Stimulated activated CD8-positive, alpha-beta memory T cell treated with anti-CD3 and anti-CD28 coated beads, Interleukin-12 subunit alpha, Interleukin-12 subunit beta, amount 100 ng/mL, for 1 hour (primary cell): Measurements from ENCODE around the gene SIGMAR1.

Experiments used
- DNase-seq: peaks from one replicate; pipeline ENCODE4 v3.0.0-alpha.2; 2020; ENCODE audit warnings: low read depth

SIGMAR1 gene

GRCh38 chr9:34603610-34604231, 33.9 kb downstream of the SIGMAR1 start:
- peak; percentile 70 for DNase-seq

GRCh38 chr9:34601937-34602573, 35.5 kb downstream of the SIGMAR1 start:
- no peak for DNase-seq

GRCh38 chr9:34600908-34601307, 36.7 kb downstream of the SIGMAR1 start:
- DNase-seq, result no peak

GRCh38 chr9:34599546-34599945, 38.0 kb downstream of the SIGMAR1 start:
- DNase-seq, result no peak

DNA sequence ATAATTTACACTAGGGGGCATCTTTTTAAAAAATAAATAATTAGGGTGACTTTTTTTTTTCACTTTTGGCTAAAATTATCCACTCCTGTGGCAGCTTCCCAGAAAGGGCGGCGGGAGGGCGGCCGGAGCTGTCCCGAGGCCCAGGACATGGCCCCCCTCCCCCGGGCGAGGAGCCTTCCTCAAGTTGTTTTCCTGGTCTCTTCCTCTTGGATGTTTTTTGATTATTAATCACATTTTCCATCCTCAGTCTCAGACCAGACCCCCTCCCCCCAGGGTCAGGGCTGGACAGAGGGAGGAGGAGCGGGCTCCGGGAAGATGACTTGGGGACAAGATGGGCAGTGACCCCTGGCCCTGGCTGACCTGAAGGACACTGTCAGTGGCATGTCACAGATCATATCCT, 43.4 kb downstream of the SIGMAR1 start:
- no peak for DNase-seq

- no peak for DNase-seq
These were observed 44.5 kb downstream of the SIGMAR1 start for GRCh38 chr9:34592895-34593601.

DNA sequence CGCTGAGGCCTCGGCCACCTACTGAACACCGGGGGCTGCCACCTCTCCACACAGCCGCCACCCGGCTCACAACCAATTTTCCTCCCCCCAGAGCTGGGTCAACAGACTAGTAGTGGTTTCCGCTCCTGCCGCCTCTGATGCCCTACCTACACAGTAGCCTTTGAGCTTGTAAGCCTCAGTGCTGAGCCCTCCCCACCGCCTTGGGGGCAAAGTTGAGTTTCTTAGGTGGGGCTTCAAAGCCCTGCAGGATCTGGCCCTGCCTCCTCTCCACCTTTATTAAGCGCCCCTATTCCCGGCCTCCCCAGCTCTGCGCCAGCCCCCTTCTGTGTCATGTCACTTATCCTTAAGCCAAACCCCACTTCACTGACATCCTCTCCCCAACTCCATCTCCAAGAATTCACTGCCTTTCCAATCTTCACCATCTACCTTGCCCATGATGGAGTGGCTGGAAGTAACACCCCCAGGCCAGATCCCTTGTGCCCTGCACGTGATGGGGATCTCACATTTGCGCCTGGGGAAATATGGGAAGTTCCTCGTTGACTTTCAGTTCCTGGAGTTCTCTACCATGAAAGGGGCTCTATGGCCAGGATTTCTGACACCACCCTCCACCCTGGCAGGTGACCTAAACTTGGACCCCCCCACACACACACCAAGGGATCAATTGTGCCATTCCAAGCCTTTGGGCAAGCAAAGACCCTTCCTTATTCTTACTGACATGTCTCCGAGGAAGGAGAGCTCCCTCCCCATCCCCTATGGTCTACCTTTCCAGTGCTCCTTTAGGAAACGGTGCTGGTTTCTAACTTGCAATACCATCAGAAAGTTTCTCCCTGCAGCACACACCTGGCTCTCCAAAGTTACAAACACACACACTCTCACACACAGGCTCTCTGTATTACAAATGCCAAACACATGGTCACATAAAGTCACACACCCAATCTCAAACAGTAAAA, 45.4 kb downstream of the SIGMAR1 start:
- DNase-seq, result no peak

DNA sequence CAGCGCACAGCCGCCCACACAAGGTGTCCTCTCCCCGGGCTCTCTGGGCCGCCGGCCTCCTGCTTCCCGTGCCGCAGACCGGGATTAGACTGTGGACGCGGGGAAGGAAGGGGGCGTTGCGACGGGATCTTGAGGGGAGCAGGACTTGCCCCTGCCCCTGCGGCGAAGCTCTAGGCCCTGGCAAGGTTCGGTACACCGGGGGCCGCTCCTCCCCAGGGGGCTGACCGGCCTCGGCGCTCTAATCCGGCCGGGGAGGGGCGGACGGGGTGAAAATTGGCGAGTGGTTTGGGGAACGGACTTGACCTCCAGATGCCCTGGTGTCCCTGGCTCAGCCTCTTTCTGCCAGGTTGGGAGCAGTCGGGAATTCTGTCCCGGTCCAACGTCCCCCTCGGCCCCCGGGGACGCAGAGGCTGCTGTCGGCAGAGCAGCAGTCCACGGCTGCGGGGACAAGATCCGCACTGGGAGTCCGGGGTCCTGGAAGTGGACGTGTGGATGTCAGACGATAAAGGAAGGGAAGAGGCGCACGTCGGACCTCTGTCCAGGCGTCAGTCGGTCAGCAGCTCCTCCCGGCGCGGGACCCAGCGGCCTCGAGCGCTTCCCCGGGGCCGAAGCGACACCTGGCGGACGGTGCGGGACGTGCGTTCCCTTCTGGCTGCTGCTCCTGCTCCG, 46.2 kb downstream of the SIGMAR1 start:
- peak; percentile 66 for DNase-seq

DNA sequence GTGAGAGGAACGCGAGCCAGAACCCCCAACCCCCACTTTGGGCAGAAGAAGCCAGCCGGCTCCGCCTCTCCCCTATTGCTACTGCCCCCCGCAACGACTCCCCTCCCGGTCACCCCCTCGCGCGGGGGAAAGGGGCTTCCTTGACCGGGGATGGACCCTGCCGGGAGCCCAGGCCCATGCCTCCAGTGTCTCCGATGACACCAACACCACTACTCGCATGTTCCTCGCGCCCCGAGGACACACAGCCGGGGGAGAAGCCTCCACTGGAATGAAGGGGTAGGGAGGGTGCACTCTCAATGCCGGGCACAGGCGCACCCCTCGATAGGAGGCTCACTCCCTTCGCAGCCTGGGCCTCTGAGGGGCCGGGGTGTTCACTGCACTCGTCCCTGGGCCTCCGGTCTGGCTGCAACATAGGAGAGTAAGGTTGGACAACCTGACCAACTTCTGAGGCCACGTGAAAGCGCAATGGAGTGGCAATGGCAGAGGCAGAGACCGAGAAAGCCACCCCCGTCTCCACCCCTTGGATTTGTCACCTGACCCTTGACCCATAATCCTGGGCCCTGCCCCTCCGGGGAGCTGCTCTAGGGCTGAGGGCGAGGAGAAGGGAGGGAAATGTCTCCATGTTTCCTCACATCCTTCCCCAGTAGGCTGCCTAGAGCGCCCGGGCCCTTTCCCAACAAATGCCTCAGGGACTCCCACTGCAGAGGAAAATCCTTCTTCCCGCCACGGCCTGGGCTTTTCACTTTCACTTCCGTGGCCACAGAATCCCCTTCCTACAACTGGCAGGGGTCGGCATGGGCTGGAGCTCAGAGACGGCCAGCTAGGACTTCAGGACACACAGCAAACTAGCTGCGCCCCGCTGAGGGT, 47.0 kb downstream of the SIGMAR1 start:
- no peak for DNase-seq

- no peak for DNase-seq
These were observed 47.8 kb downstream of the SIGMAR1 start, which contains the start of gene CNTFR for GRCh38 chr9:34589636-34590380. Gene CNTFR (minus strand): TSS chr9:34589724. CDS start chr9:34568981, 20,743 bp downstream.

DNA sequence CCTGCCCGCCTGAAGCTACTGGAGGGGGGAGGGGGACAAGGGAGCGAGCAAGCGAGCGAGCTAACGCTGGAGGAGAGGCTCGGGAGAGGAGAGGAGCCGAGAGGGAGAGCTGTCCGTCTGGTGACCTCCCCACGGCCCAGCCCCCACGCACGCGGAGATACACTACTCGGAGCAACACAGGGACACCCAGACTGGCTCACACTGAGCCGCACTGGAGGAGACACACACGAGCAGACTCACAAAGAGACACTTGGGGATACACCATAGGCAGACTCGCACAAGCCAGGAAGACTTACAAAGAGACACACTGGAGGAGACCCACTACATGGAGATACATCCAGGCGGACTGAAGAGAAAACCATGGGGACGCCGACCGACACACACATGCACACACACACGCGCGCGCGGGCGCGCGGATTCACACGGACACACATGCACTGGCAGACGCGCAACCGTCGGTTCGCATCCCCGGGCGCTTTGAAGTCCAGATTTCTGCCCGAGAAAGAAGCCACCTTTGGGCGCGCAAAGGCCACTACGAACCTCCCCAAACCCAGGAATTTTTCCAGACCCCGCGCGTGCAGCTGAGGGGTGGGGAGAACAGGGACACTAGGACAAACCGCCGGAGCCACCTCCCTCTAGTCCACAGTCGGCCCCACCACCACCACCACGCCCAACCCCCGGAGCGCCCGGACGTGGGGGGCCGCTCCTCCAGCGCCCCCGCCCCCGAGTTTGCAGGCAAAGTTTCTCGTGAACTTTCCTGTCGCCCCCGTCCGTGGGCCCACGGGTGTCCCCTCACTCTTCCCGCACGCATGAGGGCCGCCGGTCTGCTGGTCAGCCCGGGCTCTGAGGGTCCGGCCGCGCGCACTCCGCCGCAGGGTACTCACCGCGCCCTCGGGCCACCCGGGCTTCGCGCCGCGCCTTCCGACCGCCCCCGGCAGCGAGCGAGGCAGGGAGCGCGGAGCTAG, 48.6 kb downstream of the SIGMAR1 start:
- no peak for DNase-seq

- no peak for DNase-seq
These were observed 50.3 kb downstream of the SIGMAR1 start for GRCh38 chr9:34587271-34587670.

DNA sequence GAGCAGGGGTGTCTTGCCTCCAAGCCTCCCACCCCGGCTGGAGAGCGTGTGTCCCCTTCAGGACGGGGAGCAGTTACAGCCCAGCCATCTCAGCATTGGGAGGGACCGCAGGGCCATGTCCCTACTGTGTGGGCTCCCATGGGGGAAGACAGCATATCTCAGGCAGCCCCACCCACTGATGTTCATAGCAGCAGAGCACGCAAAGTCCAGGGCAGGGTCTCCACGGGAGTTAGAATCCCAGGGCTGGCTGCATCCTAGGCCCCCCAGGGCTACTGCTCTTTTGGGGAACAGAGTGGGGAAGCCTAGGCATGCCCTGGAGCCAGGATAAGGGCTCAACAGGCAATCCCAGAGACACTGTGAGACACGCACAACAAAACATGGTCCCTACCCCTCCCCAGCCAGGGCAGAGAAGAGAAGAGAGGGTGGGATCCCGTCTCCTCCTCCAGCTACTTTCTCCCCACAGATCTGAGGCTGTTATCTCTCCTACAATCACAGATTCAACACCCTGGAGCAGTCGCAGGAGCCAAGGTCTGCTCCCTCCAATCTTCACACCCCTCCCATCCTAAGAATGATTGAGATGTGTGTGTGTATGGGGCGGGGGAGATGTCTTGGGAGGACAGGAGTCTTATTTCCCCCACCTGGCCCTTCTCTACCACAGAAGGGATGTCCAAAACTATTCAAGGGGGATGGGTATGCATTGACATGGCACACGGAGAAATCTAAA, 51.5 kb downstream of the SIGMAR1 start:
- DNase-seq, result no peak

- no peak for DNase-seq
These were observed 52.6 kb downstream of the SIGMAR1 start for GRCh38 chr9:34584970-34585369.
